Measurements from ENCODE around the gene NPLOC4. TPM values are rescaled to one million over a fixed set of nuclear protein-coding genes. Genes with fewer than 3 reads are reported as not detected.

The NPLOC4 gene
- total RNA-seq, 1 experiment from 2014 or later: 93.9 TPM

DNA sequence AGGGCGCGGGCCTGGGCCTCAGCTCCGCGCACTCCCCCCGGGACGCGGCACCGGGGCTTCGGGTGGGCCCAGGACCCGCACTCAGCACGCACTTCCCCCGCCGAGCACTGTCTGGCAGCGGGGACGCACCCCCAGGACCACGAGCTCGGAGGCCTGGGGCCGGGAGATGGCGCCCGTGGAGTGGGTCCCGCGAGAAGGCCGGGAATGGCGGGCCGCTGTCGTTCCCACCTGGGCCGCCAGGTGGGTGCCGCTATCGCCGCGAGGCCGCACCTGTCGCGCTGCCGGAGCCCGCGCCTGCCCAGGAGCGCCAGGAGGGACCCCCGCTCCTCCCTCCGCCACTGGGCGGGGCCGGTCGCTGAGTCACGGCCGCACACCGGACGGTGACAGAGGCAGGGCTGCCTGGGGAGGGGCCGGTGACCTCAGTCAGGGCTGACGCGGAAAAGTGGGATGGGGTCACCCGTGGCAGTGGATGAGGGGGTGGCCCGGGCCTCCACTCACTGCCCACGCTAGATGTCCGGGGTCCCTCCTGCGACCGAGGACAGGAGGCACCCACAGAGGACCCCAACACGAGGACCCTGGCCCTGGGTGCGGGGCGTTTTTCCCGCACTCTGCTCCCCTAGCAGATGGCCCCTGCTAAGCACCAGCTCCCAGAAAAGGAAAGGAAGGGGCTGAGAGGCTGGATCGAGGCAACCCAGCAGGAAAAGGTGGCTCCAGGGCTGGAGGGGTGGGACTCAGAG, 117.5 kb downstream of the NPLOC4 start:
- no peak for DNase-seq (ENCODE audit: low spot score)

DNA sequence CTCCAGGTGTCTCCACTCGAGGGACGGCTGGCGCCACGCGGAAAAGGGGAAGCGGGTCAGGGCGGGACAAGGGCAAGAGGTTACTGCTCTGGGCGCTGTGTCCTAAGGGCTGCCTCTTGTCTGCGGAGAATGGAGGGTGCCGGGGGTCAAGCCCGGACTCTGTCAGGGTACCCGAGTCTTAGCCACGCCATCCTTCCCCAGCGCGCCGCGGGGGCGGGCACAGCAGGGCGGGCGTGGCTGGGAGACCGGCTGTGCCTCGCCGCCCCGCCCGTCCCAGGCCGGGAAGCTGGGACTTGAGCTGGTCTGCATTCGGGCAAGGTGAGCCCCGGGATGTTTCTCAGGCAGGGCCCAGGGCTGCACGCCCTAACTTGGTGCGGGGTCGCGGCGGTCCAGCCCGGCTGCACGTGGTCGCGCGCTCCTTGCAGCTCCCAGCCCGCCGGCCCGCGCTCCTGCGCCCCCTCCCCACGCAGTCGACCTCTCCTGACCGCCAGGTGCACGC, 118.1 kb downstream of the NPLOC4 start:
- DNase-seq (ENCODE audit: low spot score): no peak

GRCh38 chr17:81518113-81518784, 118.7 kb downstream of the NPLOC4 start:
- DNase-seq (ENCODE audit: low spot score): no peak

DNA sequence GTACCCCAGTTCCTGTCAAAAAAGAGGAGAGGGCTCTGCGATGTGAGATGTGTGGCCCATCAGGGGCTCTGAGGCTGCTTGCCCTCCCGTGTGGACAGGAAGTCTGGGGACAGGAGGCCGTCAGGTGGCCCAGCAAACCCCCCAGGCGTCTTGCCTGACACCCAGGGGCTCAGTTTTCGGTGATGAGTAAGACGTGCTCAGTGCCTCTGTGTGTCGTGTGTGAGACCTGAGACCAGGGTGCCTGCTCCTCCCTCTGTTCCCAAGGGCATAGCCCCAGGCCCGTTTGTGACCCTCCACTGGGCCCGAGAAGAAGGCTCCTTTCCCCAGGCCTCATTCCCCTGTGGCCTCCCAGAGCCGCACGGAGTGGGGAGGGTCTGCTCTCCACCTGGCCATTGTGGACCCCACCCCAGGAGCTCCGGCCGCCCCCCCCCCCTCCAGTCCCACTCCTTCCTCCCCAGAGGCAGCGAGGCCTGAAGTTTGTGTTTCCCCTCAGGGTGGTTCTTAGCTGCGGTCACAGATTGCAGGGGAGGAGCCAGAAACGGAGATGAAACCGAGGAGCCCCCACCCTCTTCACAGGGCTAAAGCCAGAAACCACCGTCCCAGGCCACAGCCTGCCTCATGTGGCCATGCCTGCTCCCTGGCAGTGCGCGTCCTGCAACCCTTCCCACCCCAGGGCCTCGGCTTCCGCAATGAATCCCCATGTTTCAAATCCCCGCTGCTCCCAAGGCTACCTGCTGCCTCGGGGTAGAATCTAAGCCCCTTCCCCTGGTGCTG, 119.4 kb downstream of the NPLOC4 start:
- no peak for DNase-seq (ENCODE audit: low spot score)

DNA sequence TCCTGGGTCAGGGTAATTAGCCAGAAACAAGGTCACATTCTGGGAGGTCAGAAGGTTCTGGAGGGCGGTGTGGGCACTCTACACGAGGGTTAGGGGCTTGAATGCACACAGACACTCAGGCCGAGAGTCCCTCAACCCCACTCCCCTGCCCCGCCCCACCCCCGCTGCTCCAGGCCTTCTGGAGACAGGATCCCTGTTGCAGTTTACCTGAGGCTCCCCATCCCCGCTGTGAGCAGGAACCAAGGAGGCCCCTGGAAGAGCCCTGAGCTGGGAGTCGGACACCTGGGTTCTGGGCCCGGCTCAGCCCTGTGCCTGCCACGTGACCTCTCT, 119.9 kb downstream of the NPLOC4 start:
- no peak for DNase-seq (ENCODE audit: low spot score)

- DNase-seq (ENCODE audit: low spot score): no peak
These were observed 120.5 kb downstream of the NPLOC4 start for GRCh38 chr17:81516439-81516838.

DNA sequence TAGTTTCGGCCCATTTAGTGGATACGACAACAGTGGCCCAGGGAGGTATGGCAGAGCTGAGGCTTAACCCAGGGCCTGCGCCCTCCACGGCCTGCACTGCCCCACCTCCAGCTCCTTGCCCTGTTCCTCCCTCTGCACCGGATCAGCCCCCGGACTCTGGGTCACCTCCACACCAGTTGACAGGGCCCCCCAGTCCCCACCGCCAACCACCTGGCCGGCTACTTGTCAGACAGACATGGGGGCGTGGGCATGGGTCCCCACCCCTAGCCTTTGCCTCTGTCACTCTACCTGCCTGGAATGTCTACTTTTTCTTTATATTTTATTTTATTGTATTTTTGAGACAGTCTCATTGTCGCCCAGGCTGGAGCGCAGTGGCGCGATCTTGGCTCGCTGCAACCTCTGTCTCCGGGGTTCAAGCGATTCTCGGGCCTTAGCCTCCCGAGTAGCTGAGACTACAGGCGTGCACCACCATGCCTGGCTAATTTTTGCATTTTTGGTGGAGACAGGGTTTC, 121.3 kb downstream of the NPLOC4 start:
- DNase-seq (ENCODE audit: low spot score): no peak

DNA sequence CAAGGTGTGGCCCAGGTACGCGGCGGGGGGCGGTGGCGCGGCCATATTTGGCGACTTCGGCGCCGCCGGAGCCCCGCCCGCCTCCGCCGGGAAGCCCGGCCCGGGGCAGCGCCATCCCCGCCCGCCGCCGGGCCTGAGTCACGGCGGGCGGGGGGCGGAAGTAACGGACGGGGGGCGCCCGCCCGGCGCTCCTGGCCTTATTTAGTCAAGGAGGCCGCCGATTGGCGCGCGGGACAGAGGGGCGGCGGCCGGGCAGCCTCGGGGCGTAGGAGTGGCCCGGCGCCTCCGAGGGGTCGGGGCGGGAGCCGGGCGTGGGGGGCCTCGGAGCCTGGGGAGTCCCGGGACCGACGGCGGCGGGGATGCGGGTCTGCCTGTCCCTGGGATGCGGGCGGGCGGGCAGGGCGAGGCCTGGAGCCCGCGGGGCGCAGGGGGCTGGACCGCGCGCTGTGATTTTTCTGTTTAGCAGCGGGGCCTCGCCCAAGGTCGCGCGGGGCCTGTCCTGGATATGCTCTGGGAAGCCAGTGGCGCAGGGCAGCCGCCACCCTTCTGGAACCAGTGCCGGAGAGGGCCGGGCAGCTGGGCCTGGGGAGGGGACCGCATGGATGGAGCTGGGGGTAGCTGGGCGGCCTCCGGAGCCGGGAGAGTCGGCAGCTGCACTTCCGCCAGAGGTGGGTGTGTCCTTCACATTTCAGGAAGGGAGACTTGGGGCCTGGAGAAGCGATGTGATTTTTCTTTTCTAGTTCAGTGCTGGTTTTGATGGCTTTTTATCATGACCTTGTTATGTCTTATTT, 122.0 kb downstream of the NPLOC4 start:
- peak; percentile 69 for DNase-seq (ENCODE audit: low spot score)

DNA sequence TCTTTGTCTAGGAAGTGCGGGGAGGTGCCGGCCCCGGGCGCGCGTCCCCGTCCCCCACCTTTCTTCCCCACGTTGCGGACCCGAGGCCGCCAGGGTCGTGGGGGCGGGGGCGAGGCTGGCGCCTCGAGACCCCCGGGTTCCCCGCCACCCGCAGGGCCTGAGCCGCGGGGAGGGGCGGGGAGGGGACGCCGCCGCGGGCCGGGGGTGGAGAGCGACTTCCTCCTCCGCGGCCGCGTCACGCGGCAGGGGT, 122.5 kb downstream of the NPLOC4 start:
- no peak for DNase-seq (ENCODE audit: low spot score)

- no peak for DNase-seq (ENCODE audit: low spot score)
These were observed 123.0 kb downstream of the NPLOC4 start for GRCh38 chr17:81513753-81514488.

DNA sequence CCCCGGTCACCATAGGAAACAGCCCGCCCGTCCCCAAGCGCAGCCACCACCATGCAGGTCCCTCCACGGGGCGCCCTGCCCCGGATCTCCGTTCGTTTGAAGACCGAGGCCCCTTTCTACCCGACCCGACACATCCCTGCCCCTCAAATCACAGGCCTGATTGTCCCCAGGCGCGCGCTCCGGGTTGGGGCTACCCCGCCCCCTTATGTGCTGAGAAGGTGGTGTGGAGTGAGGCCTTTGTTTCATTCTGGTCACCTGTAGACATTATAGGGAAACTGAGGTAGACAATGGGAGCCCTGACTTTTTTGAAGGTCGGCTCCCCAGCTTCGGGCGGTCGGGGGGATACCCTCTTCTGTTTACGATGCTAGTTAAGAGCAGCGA, 123.5 kb downstream of the NPLOC4 start:
- peak; percentile 63 for DNase-seq (ENCODE audit: low spot score)

- peak; percentile 87 for DNase-seq (ENCODE audit: low spot score)
These were observed 124.1 kb downstream of the NPLOC4 start, which contains the start of gene ACTG1 for GRCh38 chr17:81512562-81513371. ACTG1 (minus strand) TSS chr17:81512799; CDS start chr17:81512354, 445 bp downstream.

GRCh38 chr17:81511804-81512561, 124.9 kb downstream of the NPLOC4 start:
- peak; percentile 46 for DNase-seq (ENCODE audit: low spot score)

DNA sequence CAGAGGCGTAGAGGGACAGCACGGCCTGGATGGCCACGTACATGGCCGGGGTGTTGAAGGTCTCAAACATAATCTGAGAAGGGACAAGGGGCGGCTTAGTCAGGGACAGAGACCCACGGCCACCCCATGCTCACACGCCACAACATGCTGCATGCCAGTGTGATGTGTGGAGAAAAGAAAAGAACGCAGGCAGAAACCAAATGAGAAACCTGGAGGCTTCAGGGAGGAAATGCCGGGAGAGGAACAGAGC, 125.4 kb downstream of the NPLOC4 start:
- DNase-seq (ENCODE audit: low spot score): no peak

- DNase-seq (ENCODE audit: low spot score): no peak
These were observed 125.9 kb downstream of the NPLOC4 start for GRCh38 chr17:81510785-81511553.

DNA sequence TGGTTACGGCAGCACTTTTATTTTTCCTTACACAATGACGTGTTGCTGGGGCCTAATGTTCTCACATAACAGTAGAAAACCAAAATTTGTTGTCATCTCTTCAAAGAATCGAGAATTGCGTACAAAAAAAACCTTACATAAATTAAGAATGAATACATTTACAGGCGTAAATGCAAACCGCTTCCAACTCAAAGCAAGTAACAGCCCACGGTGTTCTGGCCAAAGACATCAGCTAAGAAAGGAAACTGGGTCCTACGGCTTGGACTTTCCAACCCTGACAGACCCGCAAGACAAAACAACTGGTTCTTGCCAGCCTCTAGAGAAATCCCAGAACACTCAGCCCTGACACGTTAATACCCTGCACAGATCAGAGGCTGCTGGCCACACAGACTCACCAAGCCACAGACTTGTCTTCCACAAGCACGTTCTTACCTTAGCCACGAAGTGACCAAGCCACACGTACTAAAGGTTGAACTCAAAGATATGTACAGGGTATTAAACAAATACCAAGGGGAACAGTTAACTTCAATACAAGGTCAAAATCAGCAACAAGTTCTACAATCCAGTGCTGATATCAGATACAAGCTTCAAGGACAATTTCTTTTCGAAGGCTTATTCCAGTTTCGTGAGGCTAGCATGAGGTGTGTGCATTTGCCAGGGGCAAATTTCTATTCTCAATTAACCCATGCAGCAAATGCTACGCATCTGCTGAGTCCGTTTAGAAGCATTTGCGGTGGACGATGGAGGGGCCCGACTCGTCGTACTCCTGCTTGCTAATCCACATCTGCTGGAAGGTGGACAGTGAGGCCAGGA, 126.7 kb downstream of the NPLOC4 start:
- no peak for DNase-seq (ENCODE audit: low spot score)

- DNase-seq (ENCODE audit: low spot score): no peak
These were observed 127.5 kb downstream of the NPLOC4 start for GRCh38 chr17:81509207-81509971.

Data from A172 (cell line).